Right lobe of liver (tissue), 6 donors: Measurements from ENCODE around the gene TOB1. TPM values are rescaled to one million over a fixed set of nuclear protein-coding genes. Genes with fewer than 3 reads are reported as not detected.
A peak's percentile ranks its signal among the peaks of the same experiment; 100 is the strongest.

Experiments
- ATAC-seq, 4 donors: fragments of 200-7000 bp; cut with Tn5 transposase; one replicate each; pipeline ENCODE4 v1.9.1; 2020; ENCODE audit warnings: mild to moderate bottlenecking in 4 of 4, moderate library complexity in 4 of 4
- DNase-seq, 3 donors: peaks; one replicate each; pipeline ENCODE4 v3.0.0-alpha.2; 2020
- H3K27ac ChIP-seq, 3 donors: fragments of 200-600 bp; one replicate each; pipeline ENCODE4 v1.8.0; 2022
- H3K27me3 ChIP-seq, 2 donors: fragments of 200-600 bp; one replicate each; pipeline ENCODE4 v1.8.0; 2022
- H3K36me3 ChIP-seq, 4 donors: fragments of 200-600 bp; sonication (generic) in 1 of 4; one replicate each; pipeline versions ENCODE4 v1.5.1 to v1.8.0; 2017 to 2022; ENCODE audit warnings: control low read depth in 1 of 4
- H3K4me1 ChIP-seq, 4 donors: fragments of 200-600 bp; sonication (generic) in 1 of 4; one replicate each; pipeline versions ENCODE4 v1.5.1 to v1.8.0; 2017 to 2022; ENCODE audit warnings: control low read depth in 1 of 4
- H3K4me3 ChIP-seq, 3 donors: fragments of 200-600 bp; one replicate each; pipeline ENCODE4 v1.8.0; 2022
- H3K9me3 ChIP-seq, 4 donors: fragments of 200-600 bp; sonication (generic) in 1 of 4; one replicate each; pipeline versions ENCODE4 v1.5.1 to v1.8.0; 2017 to 2022; ENCODE audit warnings: control low read depth in 1 of 4
- CTCF ChIP-seq, 4 donors: fragments of 200-600 bp in 3 of 4; fragments of 450-650 bp in 1 of 4; IDR thresholded peaks; one replicate each; pipeline versions ENCODE4 v1.5.1 to v1.8.0; 2016 to 2022; ENCODE audit warnings: antibody characterized with exemption in 4 of 4, mild to moderate bottlenecking in 2 of 4
- POLR2A ChIP-seq: fragments of 450-650 bp; IDR thresholded peaks from one replicate; pipeline ENCODE4 v1.6.1; 2017; ENCODE audit warnings: antibody characterized with exemption, mild to moderate bottlenecking
- WGBS: methylation state at CpG from one replicate; pipeline ENCODE4 v1.1.6; 2018; ENCODE audit warnings: low coverage, low lambda C conversion rate; ENCODE audit not compliant: insufficient coverage; ENCODE audit errors: missing lambda C conversion rate; 5-methylcytosine and 5-hydroxymethylcytosine counted together
- intact Hi-C, 2 donors: fragments of 100-400 bp; cut with DNase I; formaldehyde crosslinking; loops; one replicate each; pipeline versions ENCODE4 v1.11.2 to v1.14.1; 2022
- total RNA-seq, 6 experiments: library from RNA; depleted of rRNA in 2 of 6; stranded (reverse); fragments of >200 nt in 2 of 6; fragmentation: NEBNext Ultra II Directional in 3 of 6; extraction: Animal tissue kit (Norgen Biotek cat#: 25700) in 3 of 6; gene quantifications; one replicate each; pipeline versions ENCODE4 v1.1.0 to v1.2.4, GENCODE V29; 2016 to 2023
- donor health status: DM: no; HTN: yes; CAD: no.
- donor health status: DM: no; HTN: no; CAD: no.
- donor health status: DM: no; HTN: no; CAD: no.
- donor health status: DM: no; HTN: yes; CAD: no.
- donor health status: DM: no; HTN: yes; CAD: no.

The TOB1 gene
- total RNA-seq, 6 experiments from 2014 or later, result 36.2 to 222 (median 82.1) TPM

- H3K27ac ChIP-seq, result no peak overlapping the region
- H3K36me3 ChIP-seq, result no peaks in the 10 kb centered on the region
- H3K9me3 ChIP-seq, result no peaks in the 10 kb centered on the region
- H3K4me1 ChIP-seq, result no peaks in the 10 kb centered on the region
- WGBS, result 68% methylated on average over 7 of the region's 14 CpGs
- ATAC-seq (no peak), DNase-seq (no peak)
- no peaks in the 10 kb centered on the region for H3K27me3 ChIP-seq
- TF ChIP-seq CTCF (IDR thresholded peaks at IDR 0.05), result no peak
- TF ChIP-seq POLR2A, result no peak
- intact Hi-C loops, result loop anchor here (5.0 kb wide), 1 partner anchor 62 kb away; no protein-coding TSS in a partner anchor
- H3K4me3 ChIP-seq, result no peak overlapping the region
These were observed 21.9 kb downstream of the TOB1 start for GRCh38 chr17:50844117-50844700.

GRCh38 chr17:50843150-50843905, 22.8 kb downstream of the TOB1 start:
- DNase-seq (no peak), ATAC-seq (no peak)
- TF ChIP-seq CTCF (IDR thresholded peaks at IDR 0.05) (no peak), POLR2A (no peak)
- no peaks in the 10 kb centered on the region for H3K36me3 ChIP-seq
- H3K4me1 ChIP-seq, result no peaks in the 10 kb centered on the region
- WGBS, result 80% methylated on average over 1 of the region's 16 CpGs
- H3K9me3 ChIP-seq, result no peaks in the 10 kb centered on the region
- H3K4me3 ChIP-seq, result no peak overlapping the region
- no peaks in the 10 kb centered on the region for H3K27me3 ChIP-seq
- intact Hi-C loops, result loop anchor here (5.0 kb wide), 1 partner anchor 61 kb away; no protein-coding TSS in a partner anchor
- H3K27ac ChIP-seq, result no peak overlapping the region

GRCh38 chr17:50842506-50843149, 23.5 kb downstream of the TOB1 start:
- 40% methylated on average over 2 of the region's 9 CpGs for WGBS
- H3K27me3 ChIP-seq, result no peaks in the 10 kb centered on the region
- H3K4me3 ChIP-seq, result no peak overlapping the region
- no peak overlapping the region for H3K27ac ChIP-seq
- no peak for TF ChIP-seq CTCF (IDR thresholded peaks at IDR 0.05)
- TF ChIP-seq POLR2A, result no peak
- ATAC-seq, result no peak
- H3K9me3 ChIP-seq, result no peaks in the 10 kb centered on the region
- intact Hi-C loops, result loop anchor here (5.0 kb wide), 1 partner anchor 60 kb away; no protein-coding TSS in a partner anchor
- no peaks in the 10 kb centered on the region for H3K4me1 ChIP-seq
- no peaks in the 10 kb centered on the region for H3K36me3 ChIP-seq
- DNase-seq, result no peak

GRCh38 chr17:50841949-50842354, 24.2 kb downstream of the TOB1 start:
- Histone ChIP-seq H3K4me1 (no peaks in the 10 kb centered on the region), H3K4me3 (no peak overlapping the region), H3K27ac (no peak overlapping the region), H3K36me3 (no peaks in the 10 kb centered on the region), H3K9me3 (no peaks in the 10 kb centered on the region), H3K27me3 (no peaks in the 10 kb centered on the region)
- TF ChIP-seq CTCF (IDR thresholded peaks at IDR 0.05), result peak; percentile 74 to 87 (median 80)
- no peak for TF ChIP-seq POLR2A
- ATAC-seq (peak; percentile 81 to 92 (median 90)), DNase-seq (peak; percentile 67 to 76 (median 75))
- 33% methylated on average over 3 of the region's 8 CpGs for WGBS
- intact Hi-C loops, result loop anchor here (5.0 kb wide), 1 partner anchor 60 kb away; no protein-coding TSS in a partner anchor
